GM21825 (cell line): ENCODE results near the gene FGD1.
A peak's percentile ranks its signal among the peaks of the same experiment; 100 is the strongest.

ENCODE experiments used
- ATAC-seq: cut with Tn5 transposase; IDR thresholded peaks from one replicate; pipeline ENCODE4 v1.9.1; 2021; ENCODE audit warnings: mild to moderate bottlenecking, moderate library complexity; ENCODE audit not compliant: unreplicated experiment

FGD1 gene

GRCh38 chrX:54473993-54474859 lies 21.8 kb downstream of the FGD1 start:
- no peak for ATAC-seq

GRCh38 chrX:54470054-54470760 lies 25.8 kb downstream of the FGD1 start:
- ATAC-seq: no peak

DNA sequence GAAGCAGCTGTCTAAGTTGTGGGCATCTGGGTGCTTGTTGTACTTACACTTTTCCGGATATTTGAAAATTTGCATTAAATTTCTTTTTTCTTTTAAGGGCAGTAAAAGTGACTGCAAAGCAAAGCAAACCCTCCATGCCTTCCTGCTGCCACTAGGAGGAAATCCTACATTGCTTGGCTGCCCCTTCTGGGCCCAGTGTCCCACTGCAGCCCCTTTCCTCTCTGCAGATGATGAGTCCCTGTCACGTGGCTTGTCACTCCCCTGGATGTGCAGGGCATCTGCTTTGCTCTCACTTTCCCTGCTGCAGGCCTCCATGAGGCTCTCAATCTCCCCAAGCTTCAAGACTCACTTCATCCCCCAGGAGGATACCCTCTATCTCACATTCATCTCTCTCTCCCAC lies 43.1 kb downstream of the FGD1 start:
- no peak for ATAC-seq

DNA sequence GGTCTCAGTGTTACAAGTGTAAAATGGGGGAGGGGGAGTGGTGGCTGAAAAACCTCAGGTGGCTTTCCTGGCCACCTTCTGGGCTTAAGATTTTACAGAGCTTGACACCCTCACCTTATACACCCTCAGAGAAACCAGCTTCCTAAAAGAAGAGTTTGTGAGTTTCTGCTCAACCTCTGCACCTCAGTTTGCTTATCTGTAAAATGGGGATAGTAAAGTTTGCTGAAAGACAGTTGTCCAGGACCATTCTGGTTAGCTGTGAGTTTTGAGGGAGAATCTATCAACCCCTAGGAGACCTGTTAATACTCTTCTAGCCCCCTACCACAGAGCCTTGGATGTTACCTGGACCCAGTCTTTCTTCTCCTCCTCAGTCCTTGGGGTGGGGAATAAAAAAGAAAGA lies 46.1 kb downstream of the FGD1 start:
- no peak for ATAC-seq

DNA sequence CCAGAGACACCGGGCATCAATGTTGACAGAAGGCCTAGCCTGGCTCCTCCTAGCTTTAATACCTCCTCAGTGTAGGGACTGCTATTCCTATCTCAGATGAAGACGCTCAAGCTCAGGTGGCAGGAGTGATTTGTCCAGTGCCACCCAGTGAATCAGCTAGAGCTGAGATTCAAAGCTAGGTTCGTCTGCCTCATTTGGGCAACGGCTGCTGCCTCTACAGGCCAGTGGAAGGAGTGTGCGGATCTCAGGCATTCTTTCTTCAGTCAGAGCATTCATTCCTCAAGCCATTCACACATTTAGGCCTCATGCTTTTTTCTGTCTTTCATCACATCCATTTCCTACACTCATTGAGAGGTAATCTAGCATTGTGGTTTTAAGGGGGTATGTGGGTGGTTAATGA lies 48.6 kb downstream of the FGD1 start:
- no peak for ATAC-seq

GRCh38 chrX:54446084-54446483 lies 50.0 kb downstream of the FGD1 start:
- ATAC-seq: no peak

GRCh38 chrX:54444752-54445151 lies 51.3 kb downstream of the FGD1 start:
- ATAC-seq: no peak

- no peak for ATAC-seq
Observed at GRCh38 chrX:54442790-54443189, 53.2 kb downstream of the FGD1 start.

GRCh38 chrX:54439960-54440871 lies 55.8 kb downstream of the FGD1 start, which contains the start of gene TSR2:
Gene TSR2 (plus strand): TSS chrX:54440404. CDS start chrX:54440422, 18 bp downstream.
- ATAC-seq: peak; percentile 91

DNA sequence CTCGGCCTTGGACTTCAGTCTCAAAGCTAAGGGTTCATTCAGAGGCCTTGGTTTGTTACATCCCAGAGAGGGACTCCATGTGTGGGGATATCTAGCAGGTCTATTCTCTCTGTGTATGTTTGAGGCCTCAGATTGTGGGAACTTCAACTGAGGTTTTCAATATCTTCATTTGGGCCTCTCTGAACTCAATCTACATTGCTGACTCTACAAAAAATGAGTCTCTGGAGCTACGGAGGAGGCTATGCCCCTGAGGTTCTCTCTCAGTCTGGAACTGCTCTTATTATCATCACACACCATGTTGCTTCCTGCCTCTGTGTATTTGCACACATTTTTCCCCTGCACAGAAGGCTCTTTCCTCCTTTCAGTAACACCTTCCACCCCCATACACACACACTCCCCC lies 60.9 kb downstream of the FGD1 start:
- no peak for ATAC-seq

GRCh38 chrX:54430519-54430918 lies 65.5 kb downstream of the FGD1 start:
- ATAC-seq: no peak

DNA sequence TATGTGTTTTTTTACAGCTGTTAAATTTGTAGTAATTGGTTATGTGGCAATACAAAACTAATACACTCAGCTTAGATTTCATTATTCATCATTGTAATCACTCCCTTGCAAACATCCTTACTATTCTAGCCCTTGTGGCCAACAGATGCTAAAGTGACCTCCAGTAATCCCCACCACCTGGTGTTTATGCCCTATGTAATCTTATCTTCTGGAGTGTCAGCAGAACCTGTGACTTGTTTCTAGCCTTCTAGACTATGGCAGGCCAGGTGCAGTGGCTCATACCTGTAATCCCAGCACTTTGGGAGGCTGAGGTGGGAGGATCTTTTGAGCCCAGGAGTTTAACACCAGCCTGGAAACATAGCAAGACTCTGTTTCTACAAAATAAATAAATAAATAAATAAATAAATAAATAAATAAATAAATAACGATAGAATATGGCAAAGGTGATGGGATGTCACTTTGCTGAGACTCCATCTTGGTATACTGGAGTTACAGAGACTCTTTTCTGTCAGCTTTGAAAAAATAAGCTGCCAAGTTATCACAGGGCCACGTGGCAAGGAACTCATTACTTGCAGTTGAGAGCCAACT lies 68.1 kb downstream of the FGD1 start:
- ATAC-seq: no peak

GRCh38 chrX:54423161-54423888 lies 72.7 kb downstream of the FGD1 start:
- no peak for ATAC-seq

DNA sequence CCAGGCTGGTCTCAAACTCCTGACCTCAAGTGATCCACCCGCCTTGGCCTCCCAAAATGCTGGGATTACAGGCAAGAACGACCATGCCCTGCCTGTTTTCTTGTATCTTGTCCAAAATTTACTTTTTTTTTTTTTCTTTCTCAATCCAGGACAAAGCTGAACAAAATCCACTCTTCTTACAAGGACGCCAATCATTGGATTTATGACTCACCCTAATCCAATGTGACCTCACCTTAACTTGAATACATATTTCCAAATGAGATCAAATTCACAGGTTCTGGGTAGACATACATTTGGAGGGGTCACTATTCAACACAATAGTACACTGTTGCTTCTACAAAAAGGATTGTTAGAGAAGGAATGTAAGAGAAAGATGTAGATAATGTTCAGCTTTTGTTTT lies 73.9 kb downstream of the FGD1 start:
- ATAC-seq: no peak

DNA sequence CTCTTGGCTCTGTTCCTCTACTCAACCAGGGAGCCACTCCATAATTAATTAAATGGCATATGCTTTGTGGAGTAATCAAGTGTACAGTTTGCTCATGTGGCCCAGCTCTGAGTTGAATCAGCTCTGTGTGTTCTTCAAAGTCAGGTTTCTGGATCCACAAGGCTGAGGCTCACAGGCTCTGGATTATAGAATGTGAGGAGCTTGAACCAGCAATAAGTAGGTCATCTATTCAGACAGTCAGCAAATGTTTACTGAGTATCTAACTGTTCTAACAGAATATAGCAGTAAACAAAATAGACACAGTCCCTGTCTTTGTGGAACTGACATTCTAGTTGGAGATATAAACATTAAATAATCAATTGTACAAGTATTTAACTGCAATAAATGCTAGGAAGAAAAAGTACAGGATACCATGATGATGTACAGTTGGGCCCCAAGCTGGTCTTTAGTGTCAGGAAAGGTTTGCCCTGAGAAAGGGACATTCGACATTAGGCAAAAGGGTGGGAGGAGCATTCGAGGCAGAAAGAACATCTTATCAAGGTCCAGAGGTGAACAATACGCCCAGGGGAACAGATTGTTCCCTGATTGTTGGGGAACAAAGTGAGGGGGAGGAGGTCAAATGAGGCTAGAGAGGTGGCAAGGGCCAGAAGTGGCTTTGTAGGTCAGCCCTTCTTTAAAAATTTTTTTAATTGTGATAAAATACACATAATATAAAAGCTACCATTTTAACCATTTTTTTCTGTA lies 76.3 kb downstream of the FGD1 start:
- no peak for ATAC-seq

DNA sequence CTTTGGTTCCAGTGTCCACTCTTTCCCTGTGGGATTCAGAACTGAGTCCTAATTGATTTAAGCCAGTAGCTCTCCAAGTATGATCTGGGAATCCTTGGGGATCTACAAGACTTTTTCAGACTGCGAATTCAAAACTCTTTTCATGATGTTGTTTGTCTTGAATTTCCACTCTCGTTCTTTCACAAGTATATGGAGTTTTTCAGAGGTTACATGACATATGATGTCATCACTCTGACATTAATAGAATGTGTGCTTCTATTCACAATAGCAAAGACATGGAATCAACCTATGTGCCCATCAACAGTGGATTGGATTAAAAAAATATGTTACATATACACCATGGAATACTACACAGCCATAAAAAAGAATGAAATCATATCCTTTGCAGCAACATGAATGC lies 79.1 kb downstream of the FGD1 start:
- no peak for ATAC-seq

GRCh38 chrX:54415534-54416350 lies 80.3 kb downstream of the FGD1 start:
- ATAC-seq: no peak

- ATAC-seq: no peak
Observed at GRCh38 chrX:54413753-54414152, 82.3 kb downstream of the FGD1 start.

DNA sequence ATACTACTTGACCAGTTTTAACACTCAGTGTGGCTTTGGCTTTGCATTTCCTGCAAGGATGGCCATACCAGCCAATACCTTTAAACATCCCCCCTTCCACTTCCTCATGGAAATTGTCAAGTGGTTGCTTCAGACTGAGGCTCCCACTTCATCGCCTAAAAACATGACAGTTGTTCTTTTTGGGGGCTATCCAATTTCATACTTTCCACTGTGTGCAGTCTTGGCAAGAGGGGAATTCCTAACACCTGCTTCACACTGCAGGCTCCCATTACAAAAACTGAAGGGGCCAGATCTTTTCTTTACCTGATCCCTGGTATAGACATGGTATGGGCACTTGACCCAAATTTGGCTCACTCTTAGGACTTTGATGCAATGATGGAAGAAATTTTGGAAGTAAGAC lies 84.3 kb downstream of the FGD1 start:
- no peak for ATAC-seq
